T-helper 2 cell (primary cell): Measurements from ENCODE around the gene ANGEL1.

ENCODE experiments used
- DNase-seq, 5 experiments: peaks; one replicate each; pipeline versions ENCODE4 v3.0.0 to v3.0.0-alpha.2; 2012 to 2022

Gene ANGEL1

DNA sequence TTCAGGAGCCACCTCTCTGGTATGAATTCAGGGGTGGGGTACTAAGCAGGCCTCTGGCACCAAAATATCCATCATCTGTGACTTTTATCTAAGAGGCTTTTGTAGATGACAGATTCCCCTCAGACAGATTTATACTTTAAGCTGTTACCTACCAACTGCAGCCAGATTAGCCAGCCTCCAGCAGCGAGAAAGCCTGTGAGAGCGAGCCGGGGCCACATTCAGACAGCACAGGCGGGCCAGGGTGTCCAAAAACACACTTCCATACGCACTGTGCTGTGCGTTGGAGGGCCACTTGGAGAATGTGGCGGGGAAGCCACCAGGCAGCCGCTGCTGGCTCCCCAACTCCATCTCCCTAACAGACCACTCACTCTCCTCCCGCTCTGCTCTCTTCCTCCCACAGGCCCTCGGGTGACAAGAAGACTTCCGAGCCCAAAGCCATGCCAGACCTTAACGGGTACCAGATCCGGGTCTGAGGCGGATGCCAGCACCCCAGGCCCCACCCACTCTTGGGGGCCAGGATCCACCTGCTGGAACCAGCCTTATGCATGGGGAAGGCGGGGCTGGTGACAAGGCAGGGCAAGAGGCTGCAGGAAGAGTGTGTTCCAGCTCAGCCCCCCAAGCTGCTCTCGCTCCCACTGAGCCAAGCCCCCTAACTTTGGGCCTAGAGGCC lies 34.0 kb downstream of the ANGEL1 start:
- no peak for DNase-seq

DNA sequence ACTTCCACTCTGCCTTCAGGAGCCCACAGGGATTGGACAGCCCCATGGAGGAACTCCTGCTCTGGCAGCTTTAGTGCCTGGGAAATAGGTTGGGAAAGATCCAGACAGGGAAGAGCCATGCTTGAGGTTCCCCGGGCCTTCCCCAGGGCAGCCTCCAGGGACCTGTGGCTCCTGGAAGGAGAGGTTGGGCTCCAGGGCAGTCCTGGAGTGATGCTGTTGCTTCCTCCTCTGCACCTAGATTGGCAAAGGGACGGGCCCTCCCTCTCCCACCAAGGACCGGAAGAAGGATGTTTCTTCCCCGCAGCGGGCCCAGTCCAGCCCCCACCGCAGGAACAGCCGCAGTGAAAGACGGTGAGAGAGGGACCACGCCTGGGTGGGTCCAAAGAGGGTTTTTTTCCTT lies 35.0 kb downstream of the ANGEL1 start:
- DNase-seq, result no peak

DNA sequence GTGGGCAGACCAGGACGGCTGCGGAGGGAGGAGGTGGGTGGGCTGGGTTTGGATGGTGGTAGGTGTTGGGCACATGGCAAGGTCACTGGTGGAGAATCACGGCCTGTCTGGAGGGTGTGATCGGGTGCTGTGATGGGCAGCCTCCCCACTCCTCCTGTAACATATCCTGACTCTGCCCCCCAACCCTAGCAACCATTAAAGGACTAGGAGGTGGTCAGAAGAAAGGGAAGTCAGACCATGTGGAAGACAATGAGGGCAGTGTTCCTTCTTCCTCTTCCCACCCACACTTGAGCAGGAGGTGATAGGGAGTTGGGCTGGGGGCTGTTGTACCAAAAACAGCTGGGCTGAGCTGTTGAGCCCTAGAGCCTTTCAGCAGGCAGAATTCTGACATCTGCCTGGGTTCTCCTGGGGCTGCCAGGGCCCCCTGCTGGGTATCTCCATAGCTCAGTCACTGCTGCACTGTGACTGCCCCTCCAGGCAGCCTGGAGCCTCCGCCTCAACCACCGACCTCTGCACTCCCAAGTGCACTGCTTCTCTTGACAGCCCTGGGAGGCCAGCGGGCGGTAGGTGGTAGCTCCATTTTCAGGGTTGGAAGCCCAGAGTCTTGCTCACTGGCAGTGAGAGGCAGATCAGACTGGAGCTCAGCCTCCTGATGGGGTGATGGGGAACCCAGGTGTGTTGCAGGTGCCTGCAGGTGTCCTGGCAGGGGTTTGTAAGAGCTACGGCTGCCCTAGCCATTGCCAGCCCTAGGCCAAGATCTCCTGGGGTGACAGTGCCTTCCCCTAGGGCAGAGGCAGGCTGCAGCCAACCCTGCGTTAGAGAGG lies 36.0 kb downstream of the ANGEL1 start:
- DNase-seq, result no peak

DNA sequence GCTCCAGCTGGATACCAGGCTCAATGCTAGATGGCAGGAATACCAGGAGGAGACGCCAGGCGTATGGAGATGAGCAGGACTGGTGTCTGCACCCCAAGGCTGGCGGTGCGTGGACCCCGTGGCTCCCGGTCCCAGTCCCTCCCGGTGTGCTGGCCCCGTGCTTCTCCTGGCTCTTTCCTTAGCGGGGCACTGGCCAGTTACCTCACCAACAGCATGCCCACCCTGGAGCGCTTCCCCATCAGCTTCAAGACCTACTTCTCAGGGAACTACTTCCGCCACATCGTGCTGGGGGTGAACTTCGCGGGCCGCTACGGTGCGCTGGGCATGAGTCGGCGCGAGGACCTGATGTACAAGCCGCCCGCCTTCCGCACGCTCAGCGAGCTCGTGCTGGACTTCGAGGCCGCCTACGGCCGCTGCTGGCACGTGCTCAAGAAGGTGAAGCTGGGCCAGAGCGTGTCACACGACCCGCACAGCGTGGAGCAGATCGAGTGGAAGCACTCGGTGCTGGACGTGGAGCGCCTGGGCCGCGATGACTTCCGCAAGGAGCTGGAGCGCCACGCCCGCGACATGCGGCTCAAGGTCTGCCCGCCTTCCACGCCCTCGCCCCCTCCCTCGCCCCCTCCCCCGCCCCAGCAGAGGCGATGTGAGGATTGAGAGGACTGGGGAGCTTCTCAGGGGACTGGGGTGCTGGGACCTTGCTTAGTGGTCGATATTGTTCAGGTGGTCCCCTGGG lies 36.8 kb downstream of the ANGEL1 start:
- DNase-seq, result no peak

DNA sequence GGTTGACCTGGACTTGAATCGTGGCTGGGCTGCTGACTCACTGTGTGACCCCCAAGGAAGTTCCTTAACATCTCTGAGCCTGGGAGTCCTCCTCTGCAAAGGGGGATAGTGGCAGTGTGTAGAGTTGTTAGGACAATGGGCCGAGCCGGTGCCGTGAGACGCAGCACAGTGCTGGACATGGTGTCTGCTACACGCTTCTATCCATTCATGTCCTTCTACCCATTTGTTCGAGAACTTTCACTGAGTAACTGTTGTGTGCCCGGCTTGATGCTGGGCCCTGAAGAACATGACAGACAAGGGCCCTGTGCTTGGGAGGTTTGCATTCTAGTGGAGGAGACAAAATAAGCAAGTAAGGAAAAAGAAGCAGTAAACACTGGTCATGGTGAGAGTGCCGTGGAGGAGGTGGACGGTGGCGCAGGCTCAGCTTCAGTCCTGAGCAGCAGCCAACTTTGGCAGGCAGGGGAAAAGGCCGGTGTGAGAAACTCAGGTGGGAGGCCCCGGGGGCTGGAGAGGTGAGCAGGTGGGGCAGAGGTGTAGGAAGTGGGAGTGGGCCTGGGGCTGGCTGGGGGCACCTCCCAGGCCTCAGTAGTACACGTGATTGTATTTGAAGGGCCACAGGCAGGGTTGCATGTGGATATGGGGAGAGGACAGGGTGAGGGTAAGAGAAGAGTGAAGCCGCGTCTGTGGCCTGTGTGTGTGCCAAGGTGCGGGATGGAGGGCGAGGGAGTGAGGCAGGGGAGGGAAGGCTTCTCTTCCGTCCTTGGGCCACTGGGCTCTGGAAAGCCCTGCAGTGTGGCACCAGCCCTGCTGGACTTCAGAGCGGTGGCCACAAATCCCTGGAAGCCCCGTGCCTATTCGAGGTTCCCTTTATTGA lies 37.6 kb downstream of the ANGEL1 start:
- no peak for DNase-seq

DNA sequence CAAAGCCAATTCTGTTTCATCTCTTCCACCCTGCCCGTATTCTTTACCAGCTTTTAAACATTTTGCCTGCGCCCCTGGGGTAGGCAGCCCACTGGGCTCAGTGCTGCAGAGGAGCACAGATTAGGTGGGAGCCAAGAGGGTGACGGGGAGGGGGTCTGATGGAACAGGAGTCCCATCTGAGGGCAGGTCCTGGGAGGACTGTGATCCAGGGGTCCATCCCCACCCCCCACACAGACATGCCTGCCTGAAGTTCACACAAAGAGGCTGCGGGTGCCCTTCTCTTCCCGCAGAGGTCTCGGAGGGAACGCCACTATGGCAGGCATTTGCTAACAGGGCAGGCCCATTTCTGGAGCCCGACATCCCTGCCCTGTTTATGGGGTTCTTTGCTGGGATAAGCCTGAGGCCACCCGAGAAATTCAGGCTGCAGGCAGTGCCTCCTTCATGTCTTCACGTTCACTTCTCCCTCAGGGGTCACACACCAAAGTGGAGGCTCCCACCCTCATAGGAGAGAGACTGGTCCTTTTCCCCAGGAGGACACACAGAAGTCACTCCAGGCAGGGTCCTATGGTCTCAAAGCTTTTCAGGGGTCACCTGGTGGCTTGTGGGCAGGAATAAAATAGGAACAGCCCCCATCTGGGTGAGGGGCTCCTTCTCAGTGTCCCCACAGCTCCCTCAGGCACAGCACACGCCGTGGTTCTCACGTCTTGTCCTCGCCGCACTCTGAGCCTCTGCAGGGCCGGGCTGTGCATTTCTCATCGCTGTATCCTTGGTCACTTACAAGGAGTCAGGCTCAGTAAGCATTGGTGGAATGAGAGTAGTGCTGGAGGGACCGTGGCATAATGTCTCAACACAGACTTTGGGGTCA lies 38.5 kb downstream of the ANGEL1 start:
- no peak for DNase-seq

DNA sequence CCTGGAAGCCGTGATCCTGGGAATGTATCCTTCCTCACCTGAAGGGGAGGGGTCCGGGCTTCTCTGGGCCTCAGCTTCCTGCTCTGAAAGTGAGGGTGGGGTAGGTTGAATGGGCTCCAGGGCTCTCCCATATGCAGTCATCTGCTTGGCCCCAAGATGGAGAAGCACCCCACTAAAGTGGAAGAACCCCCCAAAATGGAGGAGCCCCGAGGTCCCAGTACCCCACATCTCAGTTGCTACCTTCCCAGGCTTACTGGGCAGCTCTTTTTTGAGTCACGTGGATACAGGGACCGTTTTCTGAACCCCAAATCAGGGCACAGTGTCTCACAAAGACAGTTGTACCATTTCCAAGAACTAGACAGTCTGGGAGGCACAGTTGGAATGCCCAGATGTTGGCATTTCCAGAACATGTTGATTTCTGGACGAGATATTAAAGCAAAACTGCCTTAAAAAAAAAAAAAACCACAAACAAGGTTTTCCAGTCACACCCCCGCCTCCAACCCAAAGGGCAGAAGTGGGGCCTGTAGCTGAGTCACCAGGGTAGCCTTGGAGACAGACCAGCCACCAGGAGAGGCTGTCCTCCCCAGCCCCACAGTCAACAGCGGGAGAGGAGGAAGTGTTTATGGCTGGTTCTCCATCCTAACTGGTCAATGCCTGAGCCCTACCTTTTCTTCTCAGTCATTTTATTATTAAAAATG lies 39.3 kb downstream of the ANGEL1 start:
- no peak for DNase-seq

DNA sequence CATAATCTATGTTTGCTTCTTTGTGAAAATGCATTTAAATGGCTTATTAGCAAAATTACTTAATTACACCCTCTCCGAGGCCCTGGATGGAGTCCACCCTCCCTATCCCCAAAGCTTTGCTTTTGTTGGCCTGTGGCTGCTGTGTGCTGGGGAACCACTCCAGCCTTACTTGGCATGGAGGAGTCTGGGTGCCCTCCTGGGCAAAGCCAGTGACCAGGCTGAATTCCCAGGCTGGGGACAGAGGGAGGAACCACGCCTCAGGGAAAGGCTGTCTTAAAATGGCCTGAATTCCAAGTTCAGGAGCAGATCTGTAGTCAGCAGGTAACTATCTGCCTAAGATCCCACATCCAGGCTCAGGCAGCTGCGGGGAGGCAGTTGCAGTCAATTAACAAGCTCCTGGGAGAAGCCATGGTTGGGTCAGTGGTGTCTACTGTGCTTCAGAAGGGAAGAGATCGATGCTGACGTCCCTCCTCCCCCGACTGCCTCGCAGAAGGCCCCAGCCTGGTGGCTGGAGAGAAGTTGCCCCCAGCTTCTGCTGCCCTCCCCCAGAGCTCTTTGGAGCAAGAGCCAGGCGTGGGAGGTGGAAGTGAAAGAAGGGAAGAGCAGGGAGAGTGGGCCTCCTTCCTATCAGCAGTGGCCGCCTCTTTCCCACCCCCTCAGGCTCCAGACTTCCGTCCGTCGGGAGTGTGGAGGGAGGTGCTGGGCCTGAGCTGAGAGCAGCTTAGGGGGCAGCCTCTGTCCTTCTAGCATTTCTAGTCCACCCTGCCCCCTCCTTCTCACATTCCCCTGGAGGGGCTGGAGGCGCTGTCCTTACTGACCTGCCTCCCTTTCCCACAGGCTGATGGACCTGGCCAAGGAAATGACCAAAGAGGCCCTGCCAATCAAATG lies 40.1 kb downstream of the ANGEL1 start:
- DNase-seq, result no peak

DNA sequence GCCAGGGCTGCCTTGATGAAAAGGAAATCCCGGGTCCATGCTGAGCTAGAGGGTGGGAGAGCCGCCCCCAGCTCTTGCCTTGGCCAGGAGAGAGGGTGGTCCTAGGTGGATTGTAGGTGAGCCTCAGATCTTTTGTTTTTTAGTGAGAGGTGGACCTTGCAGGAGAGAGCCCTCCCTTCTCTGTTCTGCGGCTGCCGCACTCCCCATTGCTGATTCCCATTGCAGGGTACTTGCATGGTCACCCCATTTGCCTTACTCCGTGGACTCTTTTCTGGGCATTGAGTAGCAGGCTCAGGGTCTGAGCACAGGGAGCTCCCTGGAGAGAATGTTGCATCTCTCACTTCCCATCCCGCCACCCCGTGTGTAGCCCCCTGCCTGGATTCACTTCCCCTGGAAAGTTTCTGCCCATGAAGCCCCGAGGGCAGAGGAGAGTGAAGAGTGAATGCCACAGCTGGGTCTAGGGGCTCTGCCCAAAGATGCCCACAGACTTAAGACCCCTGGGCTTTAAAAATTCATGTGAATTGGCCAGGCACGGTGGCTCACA lies 41.2 kb downstream of the ANGEL1 start:
- DNase-seq, result no peak

DNA sequence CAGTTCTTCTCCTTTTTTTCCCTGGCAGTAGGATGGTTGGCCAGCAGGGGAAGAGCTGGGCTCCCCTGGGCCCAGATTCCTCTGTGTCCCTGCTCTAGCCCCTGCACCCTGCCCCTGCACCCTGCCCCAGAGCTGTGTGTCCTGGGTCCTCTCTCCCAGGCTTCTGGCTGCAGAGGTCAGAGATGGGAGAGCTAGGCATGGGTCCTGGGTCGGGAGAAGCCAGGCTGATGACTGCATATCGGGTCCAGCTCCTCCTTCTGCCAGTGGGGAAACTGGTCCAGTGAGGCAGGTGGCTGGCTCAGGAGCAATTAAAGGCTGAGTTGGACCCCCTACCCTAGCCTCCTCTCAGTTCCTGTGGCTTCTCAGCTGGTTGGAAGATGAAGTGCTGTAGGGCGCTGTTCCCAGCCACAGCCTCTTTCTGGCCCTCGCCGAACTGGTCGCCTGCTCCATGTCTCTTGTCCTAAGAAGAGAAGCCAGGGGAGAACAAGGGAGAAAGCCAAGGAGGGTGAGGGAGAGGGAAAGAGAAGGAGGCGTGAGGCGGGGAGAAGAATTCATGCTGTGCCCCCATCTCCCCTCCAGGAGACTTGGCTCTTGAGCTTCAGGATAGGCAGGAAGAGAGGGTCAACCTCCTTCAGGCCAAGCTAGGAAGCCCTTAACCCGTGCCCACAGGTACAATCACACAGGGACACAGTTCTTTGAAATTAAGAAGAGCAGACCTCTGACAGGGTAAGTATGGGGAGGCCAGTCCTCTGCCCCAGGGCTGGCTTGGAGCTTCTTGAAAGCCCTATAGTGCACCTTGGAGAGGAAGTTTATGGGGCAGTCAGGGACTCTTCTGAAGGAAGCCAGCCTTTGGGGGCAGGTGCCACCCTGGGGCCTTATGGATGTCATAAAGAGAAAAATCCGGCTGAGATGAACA lies 41.9 kb downstream of the ANGEL1 start:
- no peak for DNase-seq

DNA sequence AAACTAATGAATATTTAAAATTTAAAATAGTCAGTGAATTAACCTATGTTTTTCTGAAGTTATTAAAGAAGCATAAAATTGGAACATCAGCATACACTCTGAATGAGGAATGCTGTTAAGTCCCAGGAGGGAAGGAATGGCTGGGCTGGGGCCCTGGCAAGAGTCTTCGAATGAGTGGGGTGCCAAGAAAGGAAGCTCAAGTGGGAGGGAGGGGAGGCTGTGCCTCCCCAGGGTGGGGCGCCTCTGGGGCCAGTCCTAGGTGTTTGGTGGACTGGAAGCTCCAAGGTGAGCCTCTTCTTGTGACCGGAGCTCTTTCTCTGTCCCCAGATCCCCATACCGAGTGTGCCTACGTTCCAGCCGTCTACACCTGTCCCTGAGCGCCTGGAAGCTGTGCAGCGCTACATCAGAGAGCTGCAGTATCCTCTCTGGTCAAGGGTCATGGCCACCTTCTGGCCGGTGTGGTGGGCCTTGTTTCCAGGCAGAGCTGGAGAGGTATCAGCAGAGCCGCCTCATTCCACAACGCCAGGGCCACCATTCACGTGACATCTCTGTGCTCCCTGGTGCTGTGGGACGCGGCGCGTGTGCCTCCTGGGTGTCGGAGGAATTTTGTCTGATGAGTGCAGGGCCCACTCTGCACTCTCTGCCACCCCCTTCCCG lies 42.9 kb downstream of the ANGEL1 start:
- DNase-seq, result no peak

DNA sequence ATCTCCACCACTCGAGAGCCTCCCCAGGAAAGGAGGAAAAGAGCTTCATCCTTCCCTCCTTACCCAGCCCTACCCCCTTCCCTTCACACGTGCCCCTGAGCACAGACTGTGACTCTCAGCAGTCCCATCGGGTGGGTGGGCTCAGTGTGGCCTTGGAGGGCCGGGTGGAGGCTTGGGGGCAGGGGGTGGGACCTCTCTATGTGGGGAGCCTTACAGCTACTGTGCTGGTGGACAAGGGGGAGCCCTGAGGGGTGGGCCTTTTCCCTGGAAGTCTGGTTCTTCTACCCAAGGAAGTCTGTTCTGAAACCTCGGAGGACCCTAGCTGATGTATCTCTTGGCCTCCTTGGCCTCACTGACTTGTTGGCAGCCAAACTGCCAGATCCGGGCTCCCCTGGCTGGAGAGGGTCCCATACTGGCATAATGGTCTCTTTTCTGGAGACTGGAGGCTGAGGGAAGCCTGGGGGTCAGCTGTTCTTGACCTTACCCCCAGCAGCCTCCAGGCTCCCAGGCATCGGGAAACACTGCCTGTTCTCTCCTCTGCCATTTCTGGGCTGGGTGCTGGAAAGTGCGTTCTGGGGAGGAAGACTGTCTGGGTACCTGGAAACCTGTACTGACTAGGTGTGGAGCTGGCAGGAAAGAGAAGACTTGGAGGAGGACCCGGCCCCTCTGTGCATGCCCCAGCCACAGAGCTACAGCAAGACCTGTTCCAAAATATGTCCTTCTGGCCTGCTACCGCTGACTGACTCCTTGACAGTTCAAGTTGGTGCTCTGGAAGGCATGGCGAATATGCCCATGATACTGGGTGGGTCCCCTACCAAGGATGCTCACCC lies 43.8 kb downstream of the ANGEL1 start:
- DNase-seq, result no peak

DNA sequence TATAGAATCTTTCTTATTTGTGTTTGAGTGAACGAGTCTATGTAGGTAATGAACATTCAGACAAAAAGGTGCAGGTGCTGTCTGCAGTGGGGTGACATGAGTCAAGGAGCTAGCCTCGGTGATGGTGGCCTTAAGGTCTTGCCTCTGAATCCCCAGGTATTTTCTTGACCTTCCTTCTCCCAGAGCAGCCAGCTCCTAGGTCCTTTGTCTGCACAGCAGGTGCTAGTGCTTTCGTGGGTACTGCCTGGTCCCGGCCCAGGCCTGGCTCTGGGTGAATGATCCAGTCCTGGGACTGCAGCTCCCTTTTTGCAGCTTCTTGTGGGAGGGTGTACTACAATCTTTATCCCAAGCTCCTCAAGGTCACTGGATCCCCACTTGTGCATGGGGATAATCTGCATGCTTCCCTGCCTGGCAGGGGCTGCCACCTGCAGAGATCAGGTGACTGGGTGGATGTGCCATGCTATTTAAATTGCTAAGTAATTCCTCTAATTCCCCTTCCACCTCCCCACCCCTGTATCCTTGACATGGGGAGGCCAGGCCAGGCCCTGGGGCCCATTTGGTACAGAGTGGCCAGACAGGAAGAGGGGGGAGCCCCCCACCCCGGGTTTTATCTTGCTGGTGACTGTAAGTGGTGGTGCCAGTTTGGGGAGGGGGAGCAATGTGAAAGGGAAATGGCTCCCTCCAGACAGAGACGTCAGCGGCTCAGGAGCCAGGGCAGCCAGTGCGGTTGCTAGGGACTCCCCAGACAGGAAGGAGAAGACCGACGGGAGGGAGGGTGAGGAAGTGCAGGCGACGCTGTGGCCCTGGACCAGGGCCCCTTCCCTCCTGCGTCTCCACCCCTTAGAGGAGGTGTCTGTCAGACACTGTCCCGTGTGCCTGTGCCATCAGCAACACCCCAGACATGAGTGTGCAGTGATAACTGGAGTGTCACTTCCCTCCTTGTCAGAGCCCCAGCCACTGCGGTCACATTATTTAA lies 44.7 kb downstream of the ANGEL1 start:
- peak; percentile 44 to 92 (median 56) for DNase-seq

DNA sequence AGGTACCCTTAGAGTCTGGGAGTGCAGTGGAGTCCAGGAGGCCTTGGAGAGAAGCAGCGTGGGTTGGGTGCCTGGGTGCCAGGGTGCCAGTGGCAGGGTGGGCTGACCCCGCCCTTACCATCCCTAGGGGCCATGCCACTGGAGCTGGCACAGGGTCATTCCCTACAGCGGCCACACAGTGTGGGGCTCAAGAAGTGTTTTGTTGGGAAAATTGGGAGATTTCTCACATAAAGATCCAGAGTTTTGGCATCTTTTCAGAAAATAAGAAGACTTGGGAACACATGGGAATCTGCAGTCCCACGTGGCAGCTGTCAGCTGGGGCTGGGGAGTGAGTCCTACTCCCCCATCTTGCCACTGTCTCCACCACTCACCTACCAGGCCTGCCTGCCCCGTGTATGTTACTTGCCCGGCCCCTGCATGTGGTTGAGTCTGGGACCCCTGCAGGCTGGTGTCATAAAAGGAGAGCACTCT lies 47.2 kb downstream of the ANGEL1 start:
- DNase-seq, result no peak
